ENCODE measurements around the gene CXADR.
A peak's percentile ranks its signal among the peaks of the same experiment; 100 is the strongest.

CXADR gene

DNA sequence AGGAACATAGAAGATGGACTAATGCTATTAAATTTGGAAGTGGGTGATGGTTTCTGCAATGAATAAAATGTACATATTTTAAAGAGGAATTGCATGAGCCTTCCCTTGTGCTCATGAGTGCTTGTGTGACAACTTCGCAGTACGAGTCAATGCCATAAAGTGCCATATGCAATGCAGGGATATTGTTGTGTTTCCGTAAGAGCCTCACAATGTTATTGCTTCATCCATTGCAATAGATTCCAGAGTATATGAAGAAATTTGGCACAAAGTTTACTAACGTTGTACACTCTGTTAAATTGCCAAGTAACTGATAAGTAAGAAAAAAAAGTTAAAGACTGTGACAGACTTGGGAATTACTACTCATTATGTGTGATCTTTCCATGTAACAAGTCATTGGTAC is 77.6 kb downstream of the CXADR start:
- no peak for DNase-seq

DNA sequence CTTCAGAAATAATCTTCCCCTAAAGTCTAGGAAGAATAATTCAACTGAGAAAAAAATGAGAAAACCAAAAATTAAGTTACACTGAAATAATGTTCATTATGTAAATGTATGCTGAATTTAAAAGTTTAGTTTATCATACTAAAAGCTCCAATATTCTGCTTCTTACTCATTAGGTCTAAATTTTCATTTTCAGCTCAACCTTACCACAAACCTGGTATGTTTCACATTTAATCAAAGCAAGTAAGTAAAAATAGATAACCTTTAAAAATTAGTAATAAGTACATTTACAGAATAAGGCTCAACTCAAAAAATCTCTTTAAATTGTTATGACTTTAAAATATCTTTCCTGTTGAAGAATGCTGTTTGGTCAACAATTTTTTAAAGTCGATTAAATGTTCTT is 84.8 kb downstream of the CXADR start:
- no peak for DNase-seq

DNA sequence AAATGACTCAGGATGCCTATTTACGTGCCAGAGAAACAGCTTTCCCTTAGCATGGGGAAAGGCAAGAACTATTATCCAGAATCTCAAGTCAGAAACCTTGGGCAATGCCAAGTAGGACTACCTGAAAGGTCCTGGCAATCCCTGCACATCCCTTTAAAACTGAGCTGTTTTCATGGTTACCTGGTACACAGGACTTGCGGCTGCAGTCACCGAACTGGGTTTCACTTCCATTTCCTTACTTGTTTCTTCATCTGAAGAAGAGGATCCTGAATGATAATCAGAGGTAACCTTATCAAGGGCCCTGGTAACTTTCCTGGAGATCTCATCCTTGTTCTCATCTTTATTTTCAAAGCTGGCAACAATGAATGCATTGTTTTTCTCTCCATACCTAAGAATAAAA is 85.6 kb downstream of the CXADR start:
- DNase-seq: no peak

DNA sequence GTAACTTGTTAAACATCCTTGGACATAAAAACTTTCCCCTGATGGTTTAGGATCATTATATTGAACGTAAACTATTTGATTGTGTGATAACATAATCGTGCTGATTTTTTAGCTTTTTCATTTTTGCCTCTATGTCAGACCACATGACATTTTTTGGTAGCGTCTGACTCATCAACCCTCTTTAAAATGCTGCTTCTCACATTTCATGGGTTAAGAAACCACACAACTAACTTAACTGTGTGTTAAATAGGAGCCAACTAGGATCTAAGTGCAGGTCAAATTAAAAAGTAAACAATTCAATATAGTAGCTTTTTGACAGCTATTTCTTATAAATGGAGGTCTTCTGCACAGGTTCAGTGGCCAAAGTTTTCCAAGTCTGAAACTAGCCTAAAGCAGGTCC is 90.0 kb downstream of the CXADR start:
- no peak for DNase-seq

DNA sequence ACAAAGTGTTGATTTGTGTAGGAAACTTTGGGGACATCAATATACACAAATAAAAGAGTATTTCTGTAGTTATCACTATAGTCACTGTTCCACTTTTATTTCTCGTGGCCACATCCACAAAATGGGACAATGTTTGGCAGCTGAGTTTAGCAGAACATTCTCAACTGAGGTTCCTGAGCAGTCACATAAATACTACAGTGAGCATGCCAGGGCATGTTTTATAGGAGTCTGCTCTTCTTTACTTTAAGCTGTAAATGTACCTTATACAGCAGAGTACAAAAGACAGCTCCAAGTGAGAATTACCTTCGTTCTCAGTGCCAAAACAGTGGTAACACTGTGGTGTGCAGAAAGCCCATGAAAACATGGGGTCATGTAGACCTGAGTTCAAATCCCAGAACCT is 94.8 kb downstream of the CXADR start:
- no peak for DNase-seq

DNA sequence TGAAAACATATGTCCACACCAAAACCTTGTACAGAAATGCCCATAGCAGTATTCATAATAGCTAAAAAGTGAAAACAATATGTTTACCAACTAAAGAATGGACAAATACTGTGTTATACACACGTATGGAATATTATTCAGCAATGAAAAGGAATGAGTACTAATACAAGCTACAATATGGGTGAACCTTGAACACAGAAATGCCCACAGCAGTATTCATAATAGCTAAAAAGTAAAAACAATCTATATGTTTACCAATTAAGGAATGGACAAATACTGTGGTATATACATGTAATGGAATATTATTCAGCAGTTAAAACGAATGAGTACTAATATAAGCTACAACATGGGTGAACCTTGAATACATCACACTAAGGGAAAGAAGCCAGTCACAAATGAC is 96.8 kb downstream of the CXADR start:
- DNase-seq: no peak

DNA sequence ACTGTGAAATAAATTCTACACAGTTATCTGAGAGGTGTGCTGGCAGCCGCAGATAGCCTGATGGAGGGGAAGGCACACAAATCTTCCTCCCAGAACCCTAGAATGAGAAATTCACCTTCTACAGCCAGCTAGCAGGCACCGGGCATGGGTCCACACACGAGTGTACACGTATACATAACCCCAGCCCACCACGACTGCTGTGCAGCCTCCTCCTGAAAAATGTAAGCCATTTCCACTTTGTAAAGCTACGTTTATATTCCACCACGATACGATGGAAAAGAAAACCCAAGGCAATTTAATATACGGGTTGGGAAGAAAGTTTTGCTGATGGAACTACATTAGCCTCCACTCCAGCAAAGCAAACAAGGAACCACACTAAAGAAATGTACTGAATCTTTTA is 98.1 kb downstream of the CXADR start:
- DNase-seq: peak in 1 of 58 donors; percentile 5

DNA sequence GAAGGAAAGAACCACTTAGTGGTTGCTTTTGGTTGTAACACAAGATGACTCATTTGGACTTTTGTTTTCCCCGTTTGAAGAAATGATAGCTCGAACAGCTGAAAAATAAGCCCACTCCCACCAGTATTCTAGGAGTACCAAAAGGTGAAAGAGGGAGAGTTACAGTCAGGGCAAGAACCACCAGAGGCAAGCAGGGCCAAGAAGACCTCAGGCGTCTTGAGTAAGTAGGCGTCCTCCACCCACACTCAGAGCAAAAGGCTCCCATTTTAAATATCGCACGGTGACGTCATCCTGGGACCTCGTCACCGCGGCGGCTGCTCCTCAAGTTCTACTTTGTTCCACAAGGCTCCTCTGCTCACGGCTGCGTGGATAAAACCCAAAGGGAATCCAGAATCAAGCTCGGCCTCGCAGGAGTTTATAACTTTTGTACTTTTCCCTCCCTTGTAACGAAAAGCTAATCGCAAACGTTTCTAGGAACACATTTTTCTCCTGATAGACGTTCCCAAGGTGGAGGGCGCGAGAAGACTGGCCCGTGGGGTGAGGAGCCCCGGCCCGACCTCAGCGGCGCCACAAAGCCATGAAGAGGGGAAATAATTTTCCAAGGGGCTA is 98.7 kb downstream of the CXADR start:
- DNase-seq: peak in 54 of 58 donors; percentile 7 to 73 (median 34)

DNA sequence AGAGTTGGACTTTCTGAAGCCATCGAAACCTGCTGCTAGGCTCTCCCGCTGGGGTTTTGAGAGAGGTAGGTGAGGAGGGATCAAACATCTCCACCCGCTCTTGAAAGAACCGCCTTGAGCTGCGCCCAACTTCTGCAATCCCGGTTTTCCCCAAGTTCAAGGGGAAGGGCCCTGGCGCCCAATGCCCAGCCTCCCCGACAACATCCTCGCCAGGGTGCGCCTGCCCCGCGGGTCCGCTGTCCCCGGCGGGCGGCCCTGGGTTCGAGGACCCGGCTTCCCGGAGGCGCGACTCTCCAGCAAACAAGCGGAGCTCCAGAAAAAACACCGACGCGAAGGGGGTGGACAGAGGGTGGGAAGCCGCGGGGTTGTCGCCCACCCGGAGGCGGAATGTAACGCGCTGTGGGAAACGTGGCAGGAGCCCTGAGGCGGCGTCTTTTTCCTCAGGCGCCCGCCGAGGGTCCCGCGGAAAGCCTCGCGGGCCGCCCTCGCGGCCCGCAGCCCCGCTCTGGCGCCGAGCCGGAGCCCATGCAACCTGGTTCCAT is 99.3 kb downstream of the CXADR start:
- DNase-seq: peak in 15 of 58 donors; percentile 3 to 57 (median 22)

DNA sequence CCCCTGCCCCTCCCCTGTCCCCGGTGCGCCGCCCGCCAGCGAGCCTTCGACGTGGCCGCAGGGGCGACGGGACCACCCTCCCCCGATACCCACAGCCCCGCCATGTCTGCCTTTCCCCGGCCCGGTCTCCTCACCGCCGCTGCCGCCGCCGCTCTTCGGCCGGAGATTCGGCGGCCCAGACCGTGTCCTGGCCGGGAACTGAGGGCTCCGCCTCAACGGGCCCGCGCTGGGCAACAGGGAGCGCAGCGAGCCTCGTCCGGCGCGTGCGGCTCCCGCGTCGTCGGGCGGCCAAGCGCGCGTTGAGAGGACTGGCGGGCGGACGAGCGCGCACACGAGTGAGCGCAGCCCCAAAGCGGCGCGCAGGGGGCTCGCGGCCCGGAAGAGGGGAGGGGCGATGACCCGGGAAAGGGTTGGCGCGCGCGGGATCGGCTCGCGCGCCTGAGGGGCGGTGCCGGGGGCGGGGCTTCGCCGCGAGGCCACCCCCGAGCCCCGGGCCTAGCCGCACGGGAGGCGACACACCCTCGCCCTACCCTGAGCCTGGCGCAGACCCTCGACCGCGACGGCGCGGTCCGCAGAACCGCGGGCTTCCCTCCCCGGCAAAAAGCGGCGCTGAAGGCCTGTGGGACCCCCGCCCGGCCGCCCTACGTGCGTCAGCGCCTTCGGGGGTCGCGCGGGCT is 99.9 kb downstream of the CXADR start, which contains the start of gene BTG3:
Gene BTG3 (minus strand): TSS at position 337 of the 677 bp plus-strand sequence. CDS start 3,757 bp downstream, outside the sequence.
- peak in 53 of 58 donors; percentile 3 to 79 (median 55) for DNase-seq

DNA sequence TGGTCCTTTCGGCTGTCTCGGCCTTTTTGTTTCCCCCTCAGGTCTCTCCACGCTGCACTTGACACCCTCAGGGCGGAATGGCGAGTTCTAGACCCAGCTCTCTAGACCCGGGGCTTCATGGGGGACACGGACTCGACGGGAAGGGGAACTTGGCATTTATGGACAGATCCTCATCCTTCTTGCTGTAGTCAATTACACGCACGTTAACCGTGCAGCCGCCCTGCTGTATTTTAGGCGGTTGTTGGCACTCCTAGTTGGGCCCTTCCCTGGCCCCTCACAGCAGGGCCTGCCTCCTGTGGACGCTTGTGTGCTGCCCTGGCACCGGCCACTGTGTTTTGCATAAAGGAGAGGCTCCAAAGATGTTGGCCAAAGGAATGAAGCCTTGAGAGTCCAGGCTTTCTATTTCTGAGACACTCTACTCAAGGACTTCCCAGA is 100.4 kb downstream of the CXADR start:
- peak in 18 of 58 donors; percentile 6 to 60 (median 42) for DNase-seq

DNA sequence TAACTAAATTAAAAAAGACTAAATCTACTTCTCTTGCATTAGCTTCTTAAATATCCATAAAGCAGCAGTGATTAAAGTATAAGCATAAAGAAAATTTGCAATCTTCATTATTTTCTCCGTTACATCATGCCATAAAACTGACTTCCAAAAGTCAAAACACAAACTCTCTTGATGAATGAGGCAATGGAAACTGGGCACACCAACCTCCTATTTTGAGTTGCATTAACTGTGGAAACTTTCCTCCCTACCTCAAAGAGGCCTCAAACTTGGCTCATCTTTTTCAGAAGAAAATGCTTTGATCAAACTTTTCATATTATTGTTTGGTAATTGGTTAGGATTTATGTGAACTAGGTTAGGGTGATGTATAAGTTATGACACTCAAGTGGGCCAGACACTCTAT is 104.0 kb downstream of the CXADR start:
- no peak for DNase-seq

DNA sequence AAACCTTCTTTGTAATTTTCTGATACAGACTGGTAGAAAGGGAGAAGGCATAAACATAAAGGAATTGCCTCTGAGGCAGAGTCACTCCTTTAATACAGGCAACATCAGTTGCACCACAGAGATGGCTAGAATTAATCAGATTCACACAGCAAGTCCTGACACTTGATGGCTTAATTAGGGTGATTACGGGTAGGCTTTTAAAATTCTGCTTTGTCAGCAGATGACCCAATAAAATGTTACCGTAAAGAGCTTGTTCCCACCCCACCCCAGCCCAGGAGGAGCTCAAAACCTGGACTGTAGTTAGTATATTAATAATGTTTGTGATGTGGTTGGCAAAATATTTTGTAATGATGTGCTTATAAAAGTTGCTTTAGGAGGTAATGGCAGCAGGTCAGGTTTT is 109.2 kb downstream of the CXADR start:
- no peak for DNase-seq

DNA sequence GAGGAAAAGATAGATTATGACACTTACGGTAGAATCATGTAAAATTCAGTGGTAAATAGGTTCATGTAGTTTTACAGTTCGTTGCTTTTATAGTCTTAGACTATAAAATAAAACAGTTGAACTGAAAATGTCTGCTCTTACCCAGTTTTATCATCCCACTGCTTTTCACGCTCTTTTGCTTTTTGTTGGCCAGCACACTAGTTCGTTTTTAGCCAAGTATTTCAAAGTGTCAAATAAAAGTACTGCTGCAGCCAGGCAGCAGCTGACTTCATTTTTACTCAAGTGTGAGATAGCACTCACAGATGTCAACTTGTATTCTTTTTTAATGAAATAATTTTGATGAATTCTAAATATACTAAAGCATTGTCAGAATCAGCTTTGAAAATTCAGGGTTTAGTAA is 118.4 kb downstream of the CXADR start:
- DNase-seq: peak in 4 of 58 donors; percentile 0 to 44 (median 4)

DNA sequence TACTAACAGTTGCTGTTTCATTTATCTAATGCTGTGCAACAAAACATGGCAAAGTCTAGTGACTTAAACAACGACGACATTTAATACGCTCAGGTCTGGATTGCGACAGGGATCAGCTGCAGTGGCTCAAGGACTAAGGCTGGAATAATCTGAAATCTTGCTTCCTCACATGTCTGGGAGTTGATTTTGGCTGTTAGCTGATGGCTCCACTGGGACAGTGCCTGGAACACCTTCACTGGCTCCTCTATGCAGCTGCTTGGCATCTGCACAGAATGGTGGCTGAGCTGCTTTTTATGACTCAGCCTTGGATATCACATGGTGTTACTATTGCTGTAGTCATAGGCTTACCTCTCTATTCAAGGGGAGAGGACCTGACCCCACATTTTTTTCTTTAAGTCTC is 123.9 kb downstream of the CXADR start:
- DNase-seq: no peak

DNA sequence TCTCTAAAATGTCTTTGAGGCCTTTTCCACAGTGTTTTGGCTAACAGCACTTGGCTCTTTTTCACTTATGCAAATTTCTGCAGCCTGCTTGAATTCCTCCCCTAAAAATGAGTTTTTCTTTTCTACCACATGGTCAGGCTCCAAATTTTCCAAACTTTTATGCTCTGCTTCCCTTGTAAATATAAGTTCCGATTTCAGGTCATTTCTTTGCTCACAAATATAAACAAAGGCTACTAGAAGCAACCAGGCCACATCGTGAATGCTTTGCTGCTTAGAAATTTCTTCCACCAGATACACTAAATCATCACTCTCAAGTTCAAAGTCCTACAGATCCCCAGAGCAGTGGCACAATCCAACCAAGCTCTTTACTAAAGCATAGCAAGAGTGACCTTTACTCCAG is 128.0 kb downstream of the CXADR start:
- DNase-seq: no peak

Data from anterior cingulate cortex (tissue), 58 donors.